Measurements from ENCODE around the gene FSIP1.

Gene FSIP1

GRCh38 chr15:39591141-39591895, 191.3 kb downstream of the FSIP1 start:
- DNase-seq: no peak

DNA sequence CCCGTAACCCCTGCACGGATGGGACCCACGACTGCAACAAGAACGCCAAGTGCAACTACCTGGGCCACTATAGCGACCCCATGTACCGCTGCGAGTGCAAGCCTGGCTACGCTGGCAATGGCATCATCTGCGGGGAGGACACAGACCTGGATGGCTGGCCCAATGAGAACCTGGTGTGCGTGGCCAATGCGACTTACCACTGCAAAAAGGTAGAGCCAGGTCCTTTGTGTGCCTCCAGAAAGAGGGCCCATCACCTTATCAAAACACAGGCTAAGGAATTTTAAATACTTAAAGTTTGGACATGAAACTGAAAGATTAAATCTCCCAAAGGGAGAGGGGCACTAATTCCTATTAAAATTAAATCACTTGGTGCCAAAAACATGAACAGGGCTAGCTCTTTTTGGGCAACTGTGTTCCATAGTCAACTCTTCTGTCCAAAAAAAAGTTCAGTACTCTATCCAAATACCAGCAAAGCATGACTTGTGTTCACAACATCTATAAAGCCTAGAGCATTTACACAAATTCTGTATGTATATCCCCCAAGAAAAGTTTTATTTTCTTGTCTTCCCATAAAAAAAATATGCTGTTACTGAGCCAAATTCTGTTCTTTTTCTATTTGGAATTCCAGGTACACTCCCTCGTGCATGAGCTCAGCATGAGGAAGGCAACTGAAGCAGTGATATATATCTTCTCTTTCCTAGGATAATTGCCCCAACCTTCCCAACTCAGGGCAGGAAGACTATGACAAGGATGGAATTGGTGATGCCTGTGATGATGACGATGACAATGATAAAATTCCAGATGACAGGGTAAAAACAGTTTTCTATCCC, 192.6 kb downstream of the FSIP1 start:
- no peak for DNase-seq

- DNase-seq: no peak
Observed at GRCh38 chr15:39589193-39589814, 193.3 kb downstream of the FSIP1 start.

DNA sequence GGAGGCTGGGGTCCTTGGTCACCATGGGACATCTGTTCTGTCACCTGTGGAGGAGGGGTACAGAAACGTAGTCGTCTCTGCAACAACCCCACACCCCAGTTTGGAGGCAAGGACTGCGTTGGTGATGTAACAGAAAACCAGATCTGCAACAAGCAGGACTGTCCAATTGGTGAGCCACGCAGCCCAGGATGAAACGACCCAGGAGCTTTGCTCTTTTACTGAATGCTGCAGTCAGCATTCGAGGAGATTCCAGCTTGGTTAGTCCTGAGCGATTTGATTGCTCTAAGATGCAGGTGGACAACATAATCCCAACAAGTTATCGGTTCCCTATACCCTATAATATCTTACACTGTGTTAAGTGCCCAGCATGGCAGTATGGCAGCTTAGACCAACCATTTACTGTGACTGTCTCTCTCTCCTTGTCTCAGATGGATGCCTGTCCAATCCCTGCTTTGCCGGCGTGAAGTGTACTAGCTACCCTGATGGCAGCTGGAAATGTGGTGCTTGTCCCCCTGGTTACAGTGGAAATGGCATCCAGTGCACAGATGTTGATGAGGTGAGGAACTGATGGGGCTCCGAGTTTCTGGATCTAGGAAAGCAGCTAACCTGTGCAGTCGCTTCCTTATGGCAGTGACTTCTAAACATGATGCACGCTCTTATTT, 194.0 kb downstream of the FSIP1 start:
- no peak for DNase-seq

DNA sequence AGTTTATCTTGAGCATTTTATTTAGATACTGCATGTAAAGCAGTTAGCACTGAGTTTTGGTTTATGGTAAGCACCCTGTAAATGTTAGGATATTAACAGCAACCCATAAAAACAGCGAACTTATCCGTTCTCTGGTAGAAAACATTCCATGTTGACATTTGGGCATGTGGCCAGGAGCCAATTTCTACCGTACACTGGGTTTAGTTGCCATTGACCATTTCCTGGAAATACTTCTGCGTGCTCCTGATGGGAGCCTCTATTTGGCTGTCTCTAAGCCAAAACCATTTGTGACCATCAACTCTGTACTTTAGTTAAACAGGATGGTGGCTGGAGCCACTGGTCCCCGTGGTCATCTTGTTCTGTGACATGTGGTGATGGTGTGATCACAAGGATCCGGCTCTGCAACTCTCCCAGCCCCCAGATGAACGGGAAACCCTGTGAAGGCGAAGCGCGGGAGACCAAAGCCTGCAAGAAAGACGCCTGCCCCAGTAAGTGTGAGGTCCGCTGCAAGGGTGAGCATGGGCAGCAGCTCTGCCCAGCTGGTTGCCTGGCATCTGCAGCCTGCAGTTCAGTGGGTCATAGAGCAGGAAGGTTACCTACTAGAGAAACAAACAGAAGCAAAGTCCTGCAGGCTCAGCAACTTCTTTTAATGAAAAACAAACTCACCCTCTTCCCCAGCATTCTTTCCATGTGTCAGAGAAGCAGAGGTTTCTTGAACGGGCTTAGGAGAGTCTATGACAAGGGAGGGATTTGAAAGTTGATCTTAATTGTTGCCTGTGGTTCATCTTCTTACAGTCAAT, 194.7 kb downstream of the FSIP1 start:
- DNase-seq: no peak

GRCh38 chr15:39587096-39587721, 195.4 kb downstream of the FSIP1 start:
- DNase-seq: no peak

GRCh38 chr15:39586387-39587095, 196.1 kb downstream of the FSIP1 start:
- DNase-seq: no peak

DNA sequence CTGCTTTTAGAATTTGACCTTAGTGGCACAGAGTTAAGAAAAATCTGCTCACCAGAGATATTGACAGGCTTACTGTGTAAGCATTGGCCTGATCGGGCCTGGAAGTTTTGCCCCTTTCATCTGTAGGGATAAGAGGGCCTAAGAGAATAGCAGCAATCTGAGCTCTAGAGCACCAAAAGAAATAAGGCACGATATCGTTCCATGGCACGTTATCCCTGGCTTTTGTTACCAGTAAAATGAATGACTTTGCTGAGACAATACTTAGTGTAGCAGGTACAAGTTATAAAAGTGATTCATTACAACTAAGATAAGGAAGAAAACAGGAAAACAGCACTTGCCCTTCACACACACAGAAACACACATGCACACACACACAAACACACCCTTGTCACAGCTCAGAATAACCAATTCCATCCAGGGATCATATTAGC, 196.8 kb downstream of the FSIP1 start:
- no peak for DNase-seq

- no peak for DNase-seq
Observed at GRCh38 chr15:39585389-39585841, 197.2 kb downstream of the FSIP1 start.

- DNase-seq: no peak
Observed at GRCh38 chr15:39584662-39585388, 197.8 kb downstream of the FSIP1 start.

DNA sequence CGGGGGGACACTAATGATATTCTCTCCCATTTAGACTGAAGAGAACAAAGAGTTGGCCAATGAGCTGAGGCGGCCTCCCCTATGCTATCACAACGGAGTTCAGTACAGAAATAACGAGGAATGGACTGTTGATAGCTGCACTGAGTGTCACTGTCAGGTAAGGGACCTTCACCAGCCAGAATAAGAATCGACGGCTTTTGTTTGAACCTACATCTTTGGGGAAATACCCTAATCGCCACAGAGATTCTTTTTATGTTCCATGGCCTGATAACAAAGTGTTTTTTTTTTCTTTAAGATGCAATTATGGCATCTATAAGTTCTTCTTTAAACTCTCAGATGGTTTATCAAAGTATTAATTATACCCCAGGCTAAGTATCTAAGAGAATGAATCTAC, 198.4 kb downstream of the FSIP1 start:
- no peak for DNase-seq

GRCh38 chr15:39583596-39584265, 198.9 kb downstream of the FSIP1 start:
- DNase-seq: no peak

GRCh38 chr15:39582977-39583595, 199.6 kb downstream of the FSIP1 start:
- no peak for DNase-seq

GRCh38 chr15:39582286-39582976, 200.2 kb downstream of the FSIP1 start:
- no peak for DNase-seq

- no peak for DNase-seq
Observed at GRCh38 chr15:39581793-39582285, 200.8 kb downstream of the FSIP1 start.

- no peak for DNase-seq
Observed at GRCh38 chr15:39581242-39581792, 201.3 kb downstream of the FSIP1 start.

DNA sequence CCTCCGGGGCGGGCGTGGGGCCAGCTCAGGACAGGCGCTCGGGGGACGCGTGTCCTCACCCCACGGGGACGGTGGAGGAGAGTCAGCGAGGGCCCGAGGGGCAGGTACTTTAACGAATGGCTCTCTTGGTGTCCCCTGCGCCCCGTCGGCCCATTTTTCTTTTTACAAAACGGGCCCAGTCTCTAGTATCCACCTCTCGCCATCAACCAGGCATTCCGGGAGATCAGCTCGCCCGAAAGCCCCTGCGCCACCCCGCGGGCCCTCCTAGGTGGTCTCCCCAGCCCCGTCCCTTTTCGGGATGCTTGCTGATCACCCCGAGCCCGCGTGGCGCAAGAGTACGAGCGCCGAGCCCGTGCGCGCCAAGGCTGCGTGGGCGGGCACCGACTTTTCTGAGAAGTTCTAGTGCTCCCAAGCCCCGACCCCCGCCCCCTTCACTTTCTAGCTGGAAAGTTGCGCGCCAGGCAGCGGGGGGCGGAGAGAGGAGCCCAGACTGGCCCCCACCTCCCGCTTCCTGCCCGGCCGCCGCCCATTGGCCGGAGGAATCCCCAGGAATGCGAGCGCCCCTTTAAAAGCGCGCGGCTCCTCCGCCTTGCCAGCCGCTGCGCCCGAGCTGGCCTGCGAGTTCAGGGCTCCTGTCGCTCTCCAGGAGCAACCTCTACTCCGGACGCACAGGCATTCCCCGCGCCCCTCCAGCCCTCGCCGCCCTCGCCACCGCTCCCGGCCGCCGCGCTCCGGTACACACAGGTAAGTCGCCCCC, 202.0 kb downstream of the FSIP1 start, which contains the start of gene THBS1:
TSS of gene THBS1 (plus strand) at position 595 of the 757 bp plus-strand sequence. CDS start 779 bp downstream, outside the sequence.
- no peak for DNase-seq

Data from NCI-H2029 (cell line).